ENCODE measurements around the gene TVP23C.

DNA sequence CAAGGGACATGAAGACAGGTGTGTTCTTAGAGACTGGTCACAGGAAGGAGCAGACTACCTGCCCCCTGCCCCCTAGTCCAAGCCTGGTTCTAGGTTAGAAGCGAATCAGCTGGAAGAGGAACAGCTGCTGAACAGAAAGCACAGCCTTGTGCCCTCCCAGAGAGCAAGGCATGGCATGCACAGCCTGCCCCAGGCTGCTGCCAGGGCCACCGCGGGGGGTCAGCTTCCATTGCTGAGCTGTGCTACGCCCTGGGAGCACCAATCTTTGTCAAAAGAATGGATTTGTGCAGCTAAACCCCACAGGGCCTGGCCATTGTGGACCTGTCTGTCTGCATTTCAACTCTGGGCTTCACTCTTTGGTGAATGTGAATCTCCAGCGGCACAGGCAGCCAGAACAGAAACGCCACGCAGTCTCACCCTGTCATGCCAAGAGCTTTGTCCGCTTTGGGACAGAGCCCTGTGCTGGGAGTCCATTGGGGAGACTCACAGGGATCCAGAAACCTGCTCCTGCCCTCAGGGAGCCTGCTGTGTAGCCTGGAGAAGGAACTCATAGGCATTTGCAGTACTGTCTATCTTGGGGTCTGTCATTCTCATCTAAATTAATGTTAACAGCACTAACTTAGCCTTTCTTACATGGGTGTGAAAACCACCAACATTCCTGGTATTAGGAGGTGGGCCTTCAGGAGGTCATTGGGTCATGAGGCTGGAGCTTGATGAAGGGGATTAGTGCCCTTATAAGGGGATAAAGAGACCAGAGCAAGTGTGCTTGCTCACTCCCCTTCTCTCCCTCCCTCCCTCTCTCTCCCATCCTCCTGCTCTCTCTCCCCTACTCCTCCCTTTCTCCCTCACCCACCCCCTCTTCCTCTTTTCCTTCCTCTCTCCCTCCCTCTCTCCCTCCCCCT, 70.2 kb downstream of the TVP23C start:
- no peak for TF ChIP-seq JUND (IDR thresholded peaks at IDR 0.05; ENCODE audit: low read length)
- no peak for TF ChIP-seq POLR2AphosphoS5 (IDR thresholded peaks at IDR 0.05; ENCODE audit: low read depth, low read length)
- no peak for TF ChIP-seq POLR2A (IDR thresholded peaks at IDR 0.05; ENCODE audit: control extremely low read depth in 1 of 2, low read depth in 2 of 2, low read length in 2 of 2)
- TF ChIP-seq RXRA (IDR thresholded peaks at IDR 0.05; ENCODE audit: insufficient read depth, low read depth, low read length) = no peak
- TF ChIP-seq, protein P1, sequence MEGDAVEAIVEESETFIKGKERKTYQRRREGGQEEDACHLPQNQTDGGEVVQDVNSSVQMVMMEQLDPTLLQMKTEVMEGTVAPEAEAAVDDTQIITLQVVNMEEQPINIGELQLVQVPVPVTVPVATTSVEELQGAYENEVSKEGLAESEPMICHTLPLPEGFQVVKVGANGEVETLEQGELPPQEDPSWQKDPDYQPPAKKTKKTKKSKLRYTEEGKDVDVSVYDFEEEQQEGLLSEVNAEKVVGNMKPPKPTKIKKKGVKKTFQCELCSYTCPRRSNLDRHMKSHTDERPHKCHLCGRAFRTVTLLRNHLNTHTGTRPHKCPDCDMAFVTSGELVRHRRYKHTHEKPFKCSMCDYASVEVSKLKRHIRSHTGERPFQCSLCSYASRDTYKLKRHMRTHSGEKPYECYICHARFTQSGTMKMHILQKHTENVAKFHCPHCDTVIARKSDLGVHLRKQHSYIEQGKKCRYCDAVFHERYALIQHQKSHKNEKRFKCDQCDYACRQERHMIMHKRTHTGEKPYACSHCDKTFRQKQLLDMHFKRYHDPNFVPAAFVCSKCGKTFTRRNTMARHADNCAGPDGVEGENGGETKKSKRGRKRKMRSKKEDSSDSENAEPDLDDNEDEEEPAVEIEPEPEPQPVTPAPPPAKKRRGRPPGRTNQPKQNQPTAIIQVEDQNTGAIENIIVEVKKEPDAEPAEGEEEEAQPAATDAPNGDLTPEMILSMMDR (IDR thresholded peaks at IDR 0.05; ENCODE audit: control extremely low read depth in 1 of 3, insufficient read depth in 1 of 3, low read depth in 1 of 3, low read length in 3 of 3) = no peak
- no peak for TF ChIP-seq RFX5 (IDR thresholded peaks at IDR 0.05; ENCODE audit: borderline replicate concordance, low read depth, low read length)
- no peak for TF ChIP-seq ZNF274 (IDR thresholded peaks at IDR 0.05; ENCODE audit: borderline replicate concordance, extremely low read depth, low read length)
- no peak for TF ChIP-seq KDM1A (IDR thresholded peaks at IDR 0.05; ENCODE audit: borderline replicate concordance, low read length)
- TF ChIP-seq, protein P2, sequence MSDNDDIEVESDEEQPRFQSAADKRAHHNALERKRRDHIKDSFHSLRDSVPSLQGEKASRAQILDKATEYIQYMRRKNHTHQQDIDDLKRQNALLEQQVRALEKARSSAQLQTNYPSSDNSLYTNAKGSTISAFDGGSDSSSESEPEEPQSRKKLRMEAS (IDR thresholded peaks at IDR 0.05) = no peak
- no peak for TF ChIP-seq EZH2 (IDR thresholded peaks at IDR 0.05; ENCODE audit: low read depth, low read length, severe bottlenecking)
- no peak for TF ChIP-seq NANOG (IDR thresholded peaks at IDR 0.05; ENCODE audit: insufficient read depth, low read depth, low read length, poor library complexity, severe bottlenecking)
- TF ChIP-seq CEBPB (IDR thresholded peaks at IDR 0.05; ENCODE audit: low read depth, low read length) = no peak
